ENCODE measurements around the gene DSCAM. TPM values are rescaled to one million over a fixed set of nuclear protein-coding genes. Genes with fewer than 3 reads are reported as not detected.

Gene DSCAM
- total RNA-seq, 1 experiment from 2014 or later, result not detected

DNA sequence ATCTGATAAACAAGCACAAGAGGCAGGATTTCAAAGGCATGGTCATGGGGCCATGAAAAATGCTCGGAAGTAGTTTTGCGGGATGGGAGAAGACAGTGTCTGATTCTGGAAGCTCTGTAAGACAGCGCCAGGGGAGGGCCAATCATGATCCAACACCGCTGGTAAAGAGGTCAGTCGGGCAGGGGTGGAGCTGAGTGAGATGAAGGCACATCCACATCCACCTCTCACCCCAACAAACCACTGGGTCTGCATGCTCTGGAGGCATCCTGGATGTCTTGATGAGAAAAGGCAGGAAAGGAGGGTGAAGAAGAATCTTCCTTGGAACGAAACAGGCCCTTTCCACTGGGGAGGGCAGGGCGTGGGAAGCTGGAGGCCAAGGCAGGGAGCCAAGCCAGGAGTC, 691.4 kb downstream of the DSCAM start:
- RAD21 ChIA-PET (ENCODE audit: low non-redundant PET in 1 of 2, low total read pairs in 2 of 2, uncharacterized antibody in 2 of 2, unreplicated experiment in 2 of 2), result no interaction called here
- DNase-seq (ENCODE audit: low read depth, low spot score) (no peak), ATAC-seq (no peak)
- Histone ChIP-seq H3K9ac (ENCODE audit: low read length) (no peak overlapping the region), H4K20me1 (ENCODE audit: insufficient read depth) (no peaks in the 10 kb centered on the region), H3K27ac (ENCODE audit: low read depth, low read length) (no peak overlapping the region), H3K79me2 (ENCODE audit: insufficient read depth, low read length) (no peaks in the 10 kb centered on the region), H3K36me3 (ENCODE audit: control insufficient read depth in 1 of 2, insufficient read depth in 2 of 2, low read length in 2 of 2) (no peaks in the 10 kb centered on the region), H3K4me2 (ENCODE audit: low read length) (no peak overlapping the region), H3K4me1 (ENCODE audit: control insufficient read depth in 1 of 2, insufficient read depth in 2 of 2, low read length in 2 of 2) (no peaks in the 10 kb centered on the region; a peak in 1 of 4 replicates), H3K9me3 (ENCODE audit: control insufficient read depth in 1 of 2, insufficient read depth in 1 of 2, low read depth in 1 of 2, low read length in 2 of 2) (peaks cover 3 to 45% of the 10 kb centered on the region in 2 experiments; a peak in 2 of 4 replicates), H3K27me3 (ENCODE audit: insufficient read depth, low read length) (no peaks in the 10 kb centered on the region), H2AFZ (ENCODE audit: low read depth, low read length, poor library complexity, severe bottlenecking) (no peak overlapping the region), H3K9me2 (ENCODE audit: insufficient read depth) (no peaks in the 10 kb centered on the region), H3K4me3 (replicated peaks in 1 of 2; ENCODE audit: low read depth in 1 of 2, low read length in 2 of 2) (no peak overlapping the region)
- BruUV-seq (replicated peaks), result no TSS peak
- POLR2A ChIA-PET, result no interaction called here
- intact Hi-C loops (cut with micrococcal nuclease), result no loop called here
- TF ChIP-seq ELF1 (IDR thresholded peaks at IDR 0.05; ENCODE audit: borderline replicate concordance, low read depth) (no peak), SIN3A (IDR thresholded peaks at IDR 0.05; ENCODE audit: low read depth) (no peak), POLR2AphosphoS5 (IDR thresholded peaks at IDR 0.05; ENCODE audit: low read depth, low read length) (no peak), FOSL1 (IDR thresholded peaks at IDR 0.05; ENCODE audit: low read depth) (no peak), SRF (IDR thresholded peaks at IDR 0.05; ENCODE audit: low read depth) (no peak), ZNF274 (IDR thresholded peaks at IDR 0.05; ENCODE audit: low read depth, low read length) (no peak), ZFX (IDR thresholded peaks at IDR 0.05) (no peak), CEBPB (IDR thresholded peaks at IDR 0.05; ENCODE audit: low read depth) (no peak), SP1 (IDR thresholded peaks at IDR 0.05; ENCODE audit: low read depth) (no peak), POLR2A (IDR thresholded peaks at IDR 0.05; ENCODE audit: borderline replicate concordance, extremely low read depth, insufficient read depth, insufficient read length) (no peak)
- TF ChIP-seq, protein P1, sequence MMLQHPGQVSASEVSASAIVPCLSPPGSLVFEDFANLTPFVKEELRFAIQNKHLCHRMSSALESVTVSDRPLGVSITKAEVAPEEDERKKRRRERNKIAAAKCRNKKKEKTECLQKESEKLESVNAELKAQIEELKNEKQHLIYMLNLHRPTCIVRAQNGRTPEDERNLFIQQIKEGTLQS (IDR thresholded peaks at IDR 0.05), result no peak
- TF ChIP-seq, protein P2, sequence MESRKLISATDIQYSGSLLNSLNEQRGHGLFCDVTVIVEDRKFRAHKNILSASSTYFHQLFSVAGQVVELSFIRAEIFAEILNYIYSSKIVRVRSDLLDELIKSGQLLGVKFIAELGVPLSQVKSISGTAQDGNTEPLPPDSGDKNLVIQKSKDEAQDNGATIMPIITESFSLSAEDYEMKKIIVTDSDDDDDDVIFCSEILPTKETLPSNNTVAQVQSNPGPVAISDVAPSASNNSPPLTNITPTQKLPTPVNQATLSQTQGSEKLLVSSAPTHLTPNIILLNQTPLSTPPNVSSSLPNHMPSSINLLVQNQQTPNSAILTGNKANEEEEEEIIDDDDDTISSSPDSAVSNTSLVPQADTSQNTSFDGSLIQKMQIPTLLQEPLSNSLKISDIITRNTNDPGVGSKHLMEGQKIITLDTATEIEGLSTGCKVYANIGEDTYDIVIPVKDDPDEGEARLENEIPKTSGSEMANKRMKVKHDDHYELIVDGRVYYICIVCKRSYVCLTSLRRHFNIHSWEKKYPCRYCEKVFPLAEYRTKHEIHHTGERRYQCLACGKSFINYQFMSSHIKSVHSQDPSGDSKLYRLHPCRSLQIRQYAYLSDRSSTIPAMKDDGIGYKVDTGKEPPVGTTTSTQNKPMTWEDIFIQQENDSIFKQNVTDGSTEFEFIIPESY (IDR thresholded peaks at IDR 0.05; ENCODE audit: extremely low read depth, insufficient replicate concordance, low read length), result no peak
- TF ChIP-seq, protein P3, sequence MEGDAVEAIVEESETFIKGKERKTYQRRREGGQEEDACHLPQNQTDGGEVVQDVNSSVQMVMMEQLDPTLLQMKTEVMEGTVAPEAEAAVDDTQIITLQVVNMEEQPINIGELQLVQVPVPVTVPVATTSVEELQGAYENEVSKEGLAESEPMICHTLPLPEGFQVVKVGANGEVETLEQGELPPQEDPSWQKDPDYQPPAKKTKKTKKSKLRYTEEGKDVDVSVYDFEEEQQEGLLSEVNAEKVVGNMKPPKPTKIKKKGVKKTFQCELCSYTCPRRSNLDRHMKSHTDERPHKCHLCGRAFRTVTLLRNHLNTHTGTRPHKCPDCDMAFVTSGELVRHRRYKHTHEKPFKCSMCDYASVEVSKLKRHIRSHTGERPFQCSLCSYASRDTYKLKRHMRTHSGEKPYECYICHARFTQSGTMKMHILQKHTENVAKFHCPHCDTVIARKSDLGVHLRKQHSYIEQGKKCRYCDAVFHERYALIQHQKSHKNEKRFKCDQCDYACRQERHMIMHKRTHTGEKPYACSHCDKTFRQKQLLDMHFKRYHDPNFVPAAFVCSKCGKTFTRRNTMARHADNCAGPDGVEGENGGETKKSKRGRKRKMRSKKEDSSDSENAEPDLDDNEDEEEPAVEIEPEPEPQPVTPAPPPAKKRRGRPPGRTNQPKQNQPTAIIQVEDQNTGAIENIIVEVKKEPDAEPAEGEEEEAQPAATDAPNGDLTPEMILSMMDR (IDR thresholded peaks at IDR 0.05 in 2 of 3, conservative IDR thresholded peaks at IDR 0.05 in 1 of 3; ENCODE audit: borderline replicate concordance in 1 of 3, insufficient read depth in 1 of 3, low read depth in 2 of 3, low read length in 2 of 3), result no peak
- TF ChIP-seq, protein P4, sequence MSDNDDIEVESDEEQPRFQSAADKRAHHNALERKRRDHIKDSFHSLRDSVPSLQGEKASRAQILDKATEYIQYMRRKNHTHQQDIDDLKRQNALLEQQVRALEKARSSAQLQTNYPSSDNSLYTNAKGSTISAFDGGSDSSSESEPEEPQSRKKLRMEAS (IDR thresholded peaks at IDR 0.05), result no peak
- TF ChIP-seq, protein P5, sequence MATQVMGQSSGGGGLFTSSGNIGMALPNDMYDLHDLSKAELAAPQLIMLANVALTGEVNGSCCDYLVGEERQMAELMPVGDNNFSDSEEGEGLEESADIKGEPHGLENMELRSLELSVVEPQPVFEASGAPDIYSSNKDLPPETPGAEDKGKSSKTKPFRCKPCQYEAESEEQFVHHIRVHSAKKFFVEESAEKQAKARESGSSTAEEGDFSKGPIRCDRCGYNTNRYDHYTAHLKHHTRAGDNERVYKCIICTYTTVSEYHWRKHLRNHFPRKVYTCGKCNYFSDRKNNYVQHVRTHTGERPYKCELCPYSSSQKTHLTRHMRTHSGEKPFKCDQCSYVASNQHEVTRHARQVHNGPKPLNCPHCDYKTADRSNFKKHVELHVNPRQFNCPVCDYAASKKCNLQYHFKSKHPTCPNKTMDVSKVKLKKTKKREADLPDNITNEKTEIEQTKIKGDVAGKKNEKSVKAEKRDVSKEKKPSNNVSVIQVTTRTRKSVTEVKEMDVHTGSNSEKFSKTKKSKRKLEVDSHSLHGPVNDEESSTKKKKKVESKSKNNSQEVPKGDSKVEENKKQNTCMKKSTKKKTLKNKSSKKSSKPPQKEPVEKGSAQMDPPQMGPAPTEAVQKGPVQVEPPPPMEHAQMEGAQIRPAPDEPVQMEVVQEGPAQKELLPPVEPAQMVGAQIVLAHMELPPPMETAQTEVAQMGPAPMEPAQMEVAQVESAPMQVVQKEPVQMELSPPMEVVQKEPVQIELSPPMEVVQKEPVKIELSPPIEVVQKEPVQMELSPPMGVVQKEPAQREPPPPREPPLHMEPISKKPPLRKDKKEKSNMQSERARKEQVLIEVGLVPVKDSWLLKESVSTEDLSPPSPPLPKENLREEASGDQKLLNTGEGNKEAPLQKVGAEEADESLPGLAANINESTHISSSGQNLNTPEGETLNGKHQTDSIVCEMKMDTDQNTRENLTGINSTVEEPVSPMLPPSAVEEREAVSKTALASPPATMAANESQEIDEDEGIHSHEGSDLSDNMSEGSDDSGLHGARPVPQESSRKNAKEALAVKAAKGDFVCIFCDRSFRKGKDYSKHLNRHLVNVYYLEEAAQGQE (IDR thresholded peaks at IDR 0.05; ENCODE audit: low read depth), result no peak
- CTCF ChIA-PET, result no interaction called here

All from HCT116 (cell line).